DND-41 (cell line): ENCODE measurements around the gene CDKN1C.

Experiments
- ATAC-seq: fragments of 200-7000 bp; cut with Tn5 transposase; 3 replicates; pipeline ENCODE4 v1.9.1; 2021; ENCODE audit warnings: low read depth; ENCODE audit not compliant: insufficient read depth
- DNase-seq: peaks from one replicate; pipeline ENCODE4 v3.0.0-alpha.2; 2020
- H2AFZ ChIP-seq: 2 replicates; pipeline ENCODE4 v1.6.0; 2012; ENCODE audit warnings: low read depth, low read length
- H3K27ac ChIP-seq: 2 replicates; pipeline ENCODE4 v1.5.1; 2012; ENCODE audit warnings: low read length, inconsistent platforms
- H3K27me3 ChIP-seq: fragments of 200-600 bp; sonication (generic); 2 replicates; pipeline ENCODE4 v1.6.0; 2012; ENCODE audit warnings: low read length, mild to moderate bottlenecking, inconsistent platforms; ENCODE audit not compliant: insufficient read depth, poor library complexity
- H3K36me3 ChIP-seq: 2 replicates; pipeline ENCODE4 v1.5.1; 2012; ENCODE audit warnings: low read length, inconsistent platforms; ENCODE audit not compliant: insufficient read depth
- H3K4me1 ChIP-seq: 2 replicates; pipeline ENCODE4 v1.5.1; 2012; ENCODE audit warnings: mild to moderate bottlenecking, low read length; ENCODE audit not compliant: insufficient read depth
- H3K4me2 ChIP-seq: 2 replicates; pipeline ENCODE4 v1.6.0; 2012; ENCODE audit warnings: mild to moderate bottlenecking, moderate library complexity, low read length, inconsistent platforms; ENCODE audit not compliant: insufficient read depth
- H3K4me3 ChIP-seq, 2 experiments: fragments of 200-600 bp in 1 of 2; shearing (Covaris generic) in 1 of 2; 2 replicates each; pipeline ENCODE4 v1.5.1; 2012 to 2016; ENCODE audit warnings: inconsistent platforms in 2 of 2, low read length in 2 of 2, mild to moderate bottlenecking in 2 of 2, low read depth in 1 of 2, moderate library complexity in 1 of 2
- H3K79me2 ChIP-seq: 2 replicates; pipeline ENCODE4 v1.6.0; 2012; ENCODE audit warnings: low read length, inconsistent platforms; ENCODE audit not compliant: insufficient read depth
- H3K9ac ChIP-seq: 2 replicates; pipeline ENCODE4 v1.6.0; 2012; ENCODE audit warnings: low read depth, mild to moderate bottlenecking, inconsistent platforms, low read length, moderate library complexity
- H3K9me3 ChIP-seq: 2 replicates; pipeline ENCODE4 v1.5.1; 2012; ENCODE audit warnings: low read length, moderate library complexity, mild to moderate bottlenecking, inconsistent platforms; ENCODE audit not compliant: insufficient read depth, severe bottlenecking
- H4K20me1 ChIP-seq: 2 replicates; pipeline ENCODE4 v1.6.0; 2012; ENCODE audit warnings: low read length; ENCODE audit not compliant: insufficient read depth
- CTCF ChIP-seq: IDR thresholded peaks from 2 replicates; pipeline ENCODE4 v1.5.1; 2012; ENCODE audit warnings: borderline replicate concordance, low read length, moderate library complexity, mild to moderate bottlenecking; ENCODE audit not compliant: poor library complexity, severe bottlenecking; ENCODE audit errors: extremely low read depth
- EZH2 ChIP-seq: IDR thresholded peaks from 3 replicates; pipeline ENCODE4 v1.6.1; 2012; ENCODE audit warnings: borderline replicate concordance, low read depth, mild to moderate bottlenecking, moderate library complexity, low read length, inconsistent platforms; ENCODE audit not compliant: severe bottlenecking

The CDKN1C gene

GRCh38 chr11:2913019-2913431 lies 27.4 kb upstream of the CDKN1C start:
- H3K9me3 ChIP-seq: no peaks in the 10 kb centered on the region
- DNase-seq: no peak

DNA sequence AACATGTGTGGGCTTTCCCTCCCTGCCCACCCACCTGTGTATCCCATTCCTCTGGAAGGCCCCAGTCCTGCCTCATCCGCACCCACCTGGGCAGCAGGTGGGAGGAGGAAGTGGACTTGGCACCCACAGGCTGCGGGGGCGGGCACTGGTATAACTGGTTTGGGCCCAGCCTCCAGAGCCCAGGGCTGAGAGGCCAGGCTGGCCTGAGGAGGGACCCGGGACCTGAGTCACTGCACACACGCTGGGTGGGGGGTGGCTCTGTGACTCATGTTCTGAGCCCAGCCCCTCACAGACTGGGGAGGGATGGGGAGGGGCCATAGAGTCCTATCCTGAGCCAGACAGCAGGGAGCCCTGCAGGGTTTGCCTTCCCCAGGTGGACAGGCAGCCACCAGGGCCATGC lies 26.9 kb upstream of the CDKN1C start:
- Histone ChIP-seq H3K4me1 (no peaks in the 10 kb centered on the region), H3K4me3 (no peak overlapping the region), H3K4me2 (no peak overlapping the region), H3K9me3 (no peaks in the 10 kb centered on the region), H3K36me3 (no peaks in the 10 kb centered on the region), H3K9ac (no peak overlapping the region), H3K27me3 (no peaks in the 10 kb centered on the region), H3K79me2 (no peaks in the 10 kb centered on the region), H2AFZ (no peak overlapping the region), H3K27ac (no peak overlapping the region), H4K20me1 (peaks cover 13% of the 10 kb centered on the region)
- DNase-seq: no peak
- ATAC-seq: peak; percentile 44; the same call in 2 of the 3 replicates
- TF ChIP-seq EZH2 (no peak), CTCF (no peak)

More at GRCh38 chr11:2913019-2913431, 27.4 kb upstream of the CDKN1C start:
- Histone ChIP-seq H3K79me2 (no peaks in the 10 kb centered on the region), H2AFZ (no peak overlapping the region), H3K4me3 (no peak overlapping the region), H3K36me3 (no peaks in the 10 kb centered on the region), H4K20me1 (peaks cover 13% of the 10 kb centered on the region), H3K27ac (no peak overlapping the region), H3K9ac (no peak overlapping the region), H3K27me3 (no peaks in the 10 kb centered on the region), H3K4me1 (no peaks in the 10 kb centered on the region), H3K4me2 (no peak overlapping the region)
- no peak for ATAC-seq
- no peak for TF ChIP-seq CTCF
- TF ChIP-seq EZH2: no peak

GRCh38 chr11:2911785-2912391 lies 26.3 kb upstream of the CDKN1C start:
- H3K9me3 ChIP-seq: no peaks in the 10 kb centered on the region
- no peak overlapping the region for H3K9ac ChIP-seq
- no peaks in the 10 kb centered on the region for H3K79me2 ChIP-seq
- H3K27ac ChIP-seq: no peak overlapping the region
- H4K20me1 ChIP-seq: peaks cover 13% of the 10 kb centered on the region
- TF ChIP-seq CTCF: no peak
- TF ChIP-seq EZH2: no peak
- DNase-seq (no peak), ATAC-seq (no peak)
- H3K4me1 ChIP-seq: no peaks in the 10 kb centered on the region
- H3K27me3 ChIP-seq: no peaks in the 10 kb centered on the region
- no peak overlapping the region for H3K4me3 ChIP-seq
- H3K4me2 ChIP-seq: no peak overlapping the region
- no peaks in the 10 kb centered on the region for H3K36me3 ChIP-seq
- no peak overlapping the region for H2AFZ ChIP-seq
